HUDEP-2 (cell line): Measurements from ENCODE around the gene DCAF4.
A peak's percentile ranks its signal among the peaks of the same experiment; 100 is the strongest.

Source experiments
- DNase-seq, 76 experiments: peaks; one replicate each; lab custom pipeline; 2025; ENCODE audit not compliant: unreplicated experiment in 76 of 76; lab: John Stamatoyannopoulos, UW

DCAF4 gene, protein sequence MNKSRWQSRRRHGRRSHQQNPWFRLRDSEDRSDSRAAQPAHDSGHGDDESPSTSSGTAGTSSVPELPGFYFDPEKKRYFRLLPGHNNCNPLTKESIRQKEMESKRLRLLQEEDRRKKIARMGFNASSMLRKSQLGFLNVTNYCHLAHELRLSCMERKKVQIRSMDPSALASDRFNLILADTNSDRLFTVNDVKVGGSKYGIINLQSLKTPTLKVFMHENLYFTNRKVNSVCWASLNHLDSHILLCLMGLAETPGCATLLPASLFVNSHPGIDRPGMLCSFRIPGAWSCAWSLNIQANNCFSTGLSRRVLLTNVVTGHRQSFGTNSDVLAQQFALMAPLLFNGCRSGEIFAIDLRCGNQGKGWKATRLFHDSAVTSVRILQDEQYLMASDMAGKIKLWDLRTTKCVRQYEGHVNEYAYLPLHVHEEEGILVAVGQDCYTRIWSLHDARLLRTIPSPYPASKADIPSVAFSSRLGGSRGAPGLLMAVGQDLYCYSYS

DNA sequence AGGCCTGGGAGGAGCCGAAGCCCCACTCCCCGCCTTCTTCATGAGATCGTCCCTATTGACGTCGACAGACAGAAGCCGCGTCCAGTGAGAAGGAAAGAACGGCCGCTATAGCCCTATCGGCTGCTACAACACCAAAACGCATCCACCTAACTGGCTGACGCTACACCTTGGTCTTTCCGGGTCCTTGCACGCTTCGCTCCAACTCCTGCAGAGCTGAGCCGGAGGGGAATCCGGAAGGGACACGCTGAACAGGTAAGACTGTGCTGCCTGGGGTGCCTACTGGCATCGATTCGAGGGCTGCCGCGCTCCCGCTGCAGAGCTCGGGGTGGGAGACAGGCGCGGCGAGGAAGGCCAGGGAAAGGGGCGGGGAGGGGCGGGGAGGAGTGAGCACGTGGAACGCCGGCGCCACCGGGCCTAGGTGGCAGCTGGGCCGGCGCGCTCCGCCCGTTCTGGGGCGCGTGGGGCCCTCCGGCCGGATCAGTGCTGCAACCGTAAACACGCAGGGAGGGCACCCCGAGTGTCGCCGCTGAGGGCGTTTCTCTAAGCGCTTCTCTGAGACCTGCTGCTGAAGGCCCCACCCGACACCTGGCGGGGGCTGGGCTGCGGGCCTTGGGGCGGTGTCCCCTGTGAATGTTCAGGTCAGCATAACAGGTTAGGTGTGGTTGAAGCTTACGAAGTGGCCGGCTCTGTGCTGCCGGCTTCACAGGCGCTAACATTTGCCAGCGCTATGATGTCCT, at the start of gene DCAF4:
Gene DCAF4, plus strand, starts transcription at position 173 of the 737 bp plus-strand sequence. CDS start 11,515 bp downstream, outside the sequence.
- DNase-seq: peak; percentile 49 to 98 (median 93)

DNA sequence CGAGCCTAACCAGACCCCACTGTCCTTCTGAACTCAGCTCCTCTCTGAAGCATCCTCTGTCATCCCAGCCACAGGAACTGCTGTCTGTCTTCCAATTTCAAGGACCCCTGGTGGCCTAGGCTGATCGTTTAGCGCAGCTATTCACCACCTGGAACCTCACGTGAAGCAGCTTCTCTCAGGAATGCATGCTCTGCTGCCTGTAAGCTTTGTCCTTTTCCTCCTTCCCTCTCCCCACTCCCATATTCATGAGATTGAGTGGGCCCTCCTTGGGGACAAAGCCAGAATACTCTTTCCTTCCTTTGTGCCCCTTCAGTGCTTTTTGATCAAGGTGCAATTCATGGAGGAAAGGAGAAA, 49.6 kb upstream of the DCAF4 start:
- no peak for DNase-seq

DNA sequence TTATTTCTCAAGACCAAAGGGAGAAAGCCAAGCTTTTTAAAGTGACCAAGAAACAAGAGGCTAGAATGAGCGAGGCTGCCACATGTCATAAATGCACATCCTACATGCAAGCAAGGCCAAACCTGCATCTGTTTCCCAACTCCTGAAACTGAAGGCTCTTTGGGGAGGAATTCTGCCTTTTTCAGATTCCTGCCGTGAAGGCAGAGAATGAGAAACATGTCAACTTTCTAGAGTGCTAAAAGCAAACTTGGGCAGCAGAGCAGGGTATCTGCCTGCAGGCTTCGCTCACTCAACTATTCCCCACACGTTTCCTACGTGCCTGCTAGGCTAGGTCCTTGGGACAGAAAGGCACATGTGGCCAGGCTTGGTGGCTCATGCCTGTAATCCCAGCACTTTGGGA, 47.5 kb upstream of the DCAF4 start:
- no peak for DNase-seq

DNA sequence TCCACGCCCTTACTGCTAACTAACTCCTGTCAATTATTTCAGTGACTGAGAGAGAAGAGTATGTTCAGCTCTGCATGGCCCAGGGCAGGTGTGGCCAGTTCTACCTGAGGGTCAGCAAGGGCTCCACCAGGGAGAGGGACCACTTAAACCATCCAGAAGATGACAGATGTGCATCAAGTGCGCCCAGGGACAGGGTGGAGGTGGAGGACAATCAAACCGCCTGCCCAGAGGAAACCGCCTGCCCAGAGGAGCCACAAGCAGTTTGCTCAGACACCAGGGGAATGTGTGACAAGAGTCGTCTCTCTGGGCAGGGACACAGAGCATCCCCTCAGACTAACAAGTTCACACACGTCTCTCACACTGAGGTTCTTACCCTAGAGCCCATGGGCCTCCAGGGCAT, 46.8 kb upstream of the DCAF4 start:
- no peak for DNase-seq

DNA sequence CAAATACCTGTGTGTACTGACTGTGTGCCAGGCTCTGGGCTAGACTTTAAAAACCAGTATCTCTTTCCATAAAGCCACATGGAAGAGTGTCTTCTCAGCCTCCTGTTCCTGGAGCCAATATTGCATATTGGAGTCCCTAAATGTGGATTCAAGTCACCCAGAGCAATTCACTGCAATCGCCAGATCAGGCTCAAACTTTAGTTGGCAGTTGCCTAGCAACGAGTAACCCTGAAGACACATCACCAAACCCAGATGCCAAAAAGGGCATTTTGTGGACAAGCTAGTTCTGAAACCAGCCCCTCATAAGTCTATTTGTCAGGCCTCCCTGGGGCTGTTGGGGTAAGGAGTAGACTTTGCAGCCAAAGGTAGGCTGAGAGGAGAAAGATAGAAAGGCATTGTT, 46.1 kb upstream of the DCAF4 start:
- no peak for DNase-seq

DNA sequence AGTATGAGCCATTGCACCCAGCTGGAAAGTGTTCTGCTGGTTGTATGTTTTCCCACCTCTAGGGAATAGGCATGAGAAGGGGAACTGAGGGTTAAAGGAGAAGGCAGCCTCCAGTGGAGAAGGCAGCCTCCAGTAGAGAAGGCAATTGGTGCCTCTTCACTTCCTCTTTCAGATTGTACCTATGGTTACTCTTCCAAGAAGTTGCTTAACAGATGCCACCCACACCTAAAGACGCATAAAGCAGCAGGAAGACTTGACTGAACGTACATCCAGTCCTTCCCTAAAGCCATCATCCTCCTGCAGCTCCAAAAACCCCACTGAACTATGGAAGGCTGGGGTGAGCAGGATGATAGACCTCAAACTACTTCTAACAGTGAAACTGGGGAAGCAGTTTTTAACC, 45.4 kb upstream of the DCAF4 start:
- DNase-seq: peak in 9 of 76 experiments; percentile 8 to 28 (median 14)

DNA sequence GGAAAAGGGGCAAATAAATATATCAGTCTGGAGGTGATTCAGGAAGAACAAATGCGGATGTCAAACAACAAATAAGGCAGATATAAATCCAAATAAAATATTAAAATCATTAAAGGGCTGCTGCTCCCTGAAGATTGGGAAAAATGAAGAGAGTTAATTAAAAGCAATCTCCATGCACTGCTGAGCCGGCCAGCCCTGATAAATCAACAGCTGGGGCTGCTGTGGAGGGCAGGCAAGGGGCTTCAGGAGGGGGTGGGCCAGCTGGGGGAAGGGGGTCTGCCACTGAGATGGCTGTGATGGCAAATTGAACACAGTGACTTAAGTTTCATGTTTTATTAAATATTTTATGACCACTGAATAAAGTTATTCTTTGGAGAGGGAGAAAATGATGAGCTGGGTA, 44.7 kb upstream of the DCAF4 start:
- DNase-seq: no peak

DNA sequence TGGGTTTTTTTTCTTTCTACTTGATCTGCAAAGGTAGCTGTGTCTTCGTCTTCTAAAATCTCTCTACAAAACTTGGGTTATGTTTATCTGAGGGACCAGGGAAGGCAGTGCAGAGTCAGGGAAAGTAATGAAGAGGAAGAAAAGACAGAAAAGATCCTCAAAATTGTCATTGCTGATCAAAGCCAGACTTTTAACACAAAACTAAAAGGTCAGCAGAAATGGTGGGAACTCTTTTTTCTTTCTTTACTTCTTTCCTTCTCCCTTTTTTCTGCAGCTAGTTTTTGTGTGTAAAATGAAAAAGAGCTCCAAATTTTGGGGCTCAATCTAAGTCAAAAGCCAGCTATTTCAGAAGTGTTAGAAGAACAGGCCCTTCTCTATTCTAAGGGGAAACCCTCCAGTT, 44.2 kb upstream of the DCAF4 start:
- DNase-seq: no peak

DNA sequence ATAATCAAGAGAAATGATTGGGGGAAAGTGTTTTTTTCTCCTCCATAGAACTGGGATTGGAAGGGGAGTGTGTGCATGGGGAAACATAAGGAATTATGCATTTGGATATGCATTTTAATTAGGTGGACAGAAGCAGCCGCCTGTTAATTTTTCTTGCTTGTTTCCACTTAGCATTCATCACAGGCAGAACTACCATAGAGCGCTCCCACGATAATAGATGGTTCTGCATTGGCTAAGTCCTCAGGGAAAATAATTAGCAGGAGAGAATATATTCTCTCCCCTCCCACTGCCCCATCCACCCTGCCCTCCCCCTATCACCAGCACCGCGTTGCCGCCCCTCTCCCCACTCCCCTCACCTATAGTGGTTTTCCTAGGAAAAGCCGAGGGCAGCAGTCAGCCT, 43.8 kb upstream of the DCAF4 start:
- no peak for DNase-seq

DNA sequence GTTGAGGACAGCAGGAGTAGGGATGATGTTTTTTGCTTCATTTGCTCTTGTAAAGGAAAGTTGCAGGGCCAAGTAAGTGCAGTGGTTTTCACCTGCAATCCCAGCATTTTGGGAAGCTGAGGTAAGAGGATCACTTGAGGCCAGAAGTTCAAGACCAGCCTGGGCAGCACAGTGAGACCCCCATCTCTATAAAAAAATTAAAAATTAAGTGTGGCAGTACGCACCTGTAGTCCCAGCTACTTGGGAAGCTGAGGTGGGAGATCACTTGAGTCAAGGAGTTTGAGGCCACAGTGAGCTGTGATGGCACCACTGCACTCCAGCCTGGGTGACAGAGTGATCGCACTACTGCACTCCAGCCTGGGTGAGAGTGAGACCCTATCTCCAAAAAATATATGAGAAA, 43.2 kb upstream of the DCAF4 start:
- no peak for DNase-seq

DNA sequence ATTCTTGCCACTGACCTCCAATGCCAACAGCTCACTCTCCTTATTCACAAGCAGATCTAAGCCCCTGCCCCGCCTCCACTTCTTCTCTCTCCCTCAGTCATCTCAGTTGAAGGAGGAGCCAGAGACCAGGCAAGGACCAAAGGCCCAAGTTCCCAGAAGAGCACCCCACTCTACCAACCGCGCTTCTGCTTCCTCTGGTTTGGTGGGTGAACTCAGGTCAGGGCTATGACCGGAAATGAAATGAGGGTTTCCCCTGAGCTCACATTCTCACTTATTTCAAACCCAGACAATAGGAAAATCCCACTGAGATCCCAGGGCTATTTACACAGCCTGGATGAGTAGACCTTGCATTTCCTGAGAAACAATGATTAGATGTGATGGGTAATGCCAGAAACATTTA, 42.3 kb upstream of the DCAF4 start:
- peak in 1 of 76 experiments; percentile 52 for DNase-seq

DNA sequence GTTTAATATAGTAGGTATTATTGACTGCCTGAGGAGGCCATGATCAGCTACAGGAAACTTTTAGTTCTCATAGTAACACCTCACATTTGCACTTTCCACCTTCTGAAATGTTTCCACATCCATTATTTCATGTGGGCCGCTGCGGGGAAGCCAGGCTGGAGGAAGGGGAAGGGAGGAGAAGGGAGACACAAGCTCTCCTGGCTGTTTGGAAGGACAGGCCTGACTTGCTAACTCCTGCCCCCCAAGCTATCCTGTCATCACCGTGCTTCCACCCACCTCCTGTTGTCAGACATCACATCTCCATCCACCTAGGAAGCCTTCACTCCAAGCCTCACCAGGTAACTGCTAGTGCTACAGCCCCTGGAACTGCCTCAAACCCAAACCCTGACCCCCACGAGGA, 41.9 kb upstream of the DCAF4 start:
- no peak for DNase-seq

DNA sequence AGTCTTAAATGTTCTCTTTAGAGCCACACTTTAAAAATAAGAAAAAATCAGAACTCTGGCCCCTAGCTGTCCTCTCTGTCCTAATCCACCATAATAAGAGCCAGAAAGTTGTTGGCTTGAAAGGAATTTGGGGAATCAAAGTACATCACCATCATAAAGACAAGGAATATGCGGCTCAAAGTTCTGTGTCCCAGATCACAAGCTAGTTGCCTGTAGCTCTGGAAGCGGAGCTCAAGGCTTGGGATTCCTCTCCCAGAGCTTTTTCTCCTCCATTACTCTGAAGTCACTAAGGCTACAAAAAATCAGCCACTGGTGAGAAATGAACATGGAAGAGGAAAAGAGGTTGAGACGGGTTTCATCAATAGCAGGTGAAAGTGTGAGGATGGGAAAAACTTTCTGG, 38.8 kb upstream of the DCAF4 start:
- no peak for DNase-seq

DNA sequence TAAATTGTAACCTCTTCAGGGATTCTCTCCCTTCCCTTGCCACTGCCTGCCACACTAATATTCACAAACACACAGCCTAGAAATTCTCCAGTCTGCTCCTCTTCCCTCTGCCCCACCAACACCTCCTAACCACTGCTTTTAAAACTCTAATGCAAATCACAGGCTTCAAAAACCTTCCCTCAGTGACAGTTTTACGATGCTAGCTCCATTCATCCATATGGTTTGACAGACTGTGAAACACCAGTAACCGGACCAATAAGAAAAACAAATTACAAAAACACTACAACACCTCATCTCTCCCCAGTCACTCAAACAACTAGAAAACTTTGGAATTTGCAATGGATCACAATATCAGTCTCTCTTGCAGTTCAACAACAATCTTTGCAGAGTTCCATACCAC, 38.1 kb upstream of the DCAF4 start:
- DNase-seq: no peak

DNA sequence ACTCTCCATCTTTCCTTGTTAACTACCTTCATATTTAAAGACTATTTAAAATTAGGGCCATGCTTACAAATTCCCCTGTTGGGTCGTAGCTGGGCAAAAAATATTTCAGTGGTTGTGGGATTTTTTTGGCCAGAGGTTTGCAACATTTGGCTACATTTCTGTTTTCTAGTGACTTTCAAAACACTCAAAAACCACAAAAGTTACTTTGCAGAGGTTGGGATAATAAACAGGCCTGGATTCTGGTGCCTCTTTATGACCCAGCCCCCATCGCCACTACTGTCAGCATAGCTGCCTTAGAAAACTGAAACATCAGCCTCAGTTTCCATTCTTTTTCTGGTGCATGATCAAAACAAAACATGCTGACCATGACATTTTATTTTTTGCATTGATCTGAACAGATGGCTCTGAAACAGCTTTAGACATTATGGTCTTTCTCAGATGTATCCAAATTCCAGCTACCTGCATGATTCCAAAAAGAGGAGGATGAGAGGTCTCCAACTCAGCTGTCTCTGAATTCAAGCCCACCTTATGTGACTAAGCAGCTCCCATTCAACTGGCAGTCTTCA, 37.5 kb upstream of the DCAF4 start:
- DNase-seq: no peak

DNA sequence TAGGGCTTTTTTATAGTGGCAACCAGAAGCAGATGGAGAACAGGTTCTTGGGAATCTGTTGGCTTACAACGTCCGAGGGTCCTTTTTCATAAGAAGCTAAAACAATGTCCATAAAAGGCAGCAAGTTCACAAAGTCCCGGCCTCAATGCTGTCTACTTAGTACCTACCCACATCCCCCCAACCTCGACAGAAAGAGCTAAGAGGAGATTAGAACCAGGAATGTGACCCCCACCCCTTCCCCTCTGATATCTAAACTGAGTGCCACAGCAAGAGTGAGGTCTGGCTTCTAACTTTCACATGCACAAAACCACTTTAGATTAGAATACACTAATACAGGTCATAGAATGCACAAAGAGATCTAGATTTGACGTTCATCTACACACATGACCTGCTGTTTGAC, 36.9 kb upstream of the DCAF4 start:
- DNase-seq: no peak

DNA sequence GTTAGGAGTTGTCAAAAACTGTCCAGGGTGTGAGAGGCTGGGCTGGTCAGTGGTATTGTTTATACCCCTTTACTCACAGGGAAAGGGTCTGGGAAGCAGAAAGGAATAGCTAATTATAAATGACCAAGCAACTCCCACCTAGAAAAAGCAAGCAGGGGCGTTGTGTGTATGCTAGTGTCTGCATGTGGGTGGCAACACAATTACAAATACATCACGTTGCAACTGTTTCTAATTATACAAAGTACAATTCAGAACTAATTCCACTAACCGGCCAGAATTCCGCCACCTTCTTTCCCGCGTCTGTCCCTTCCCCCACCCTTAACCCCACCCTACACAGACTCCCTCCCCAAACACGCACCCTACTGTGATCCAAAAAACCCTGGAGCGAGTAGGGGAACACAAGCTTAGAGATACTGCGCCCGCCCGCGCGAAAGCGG, 34.6 kb upstream of the DCAF4 start:
- peak in 2 of 76 experiments; percentile 11 to 24 for DNase-seq

DNA sequence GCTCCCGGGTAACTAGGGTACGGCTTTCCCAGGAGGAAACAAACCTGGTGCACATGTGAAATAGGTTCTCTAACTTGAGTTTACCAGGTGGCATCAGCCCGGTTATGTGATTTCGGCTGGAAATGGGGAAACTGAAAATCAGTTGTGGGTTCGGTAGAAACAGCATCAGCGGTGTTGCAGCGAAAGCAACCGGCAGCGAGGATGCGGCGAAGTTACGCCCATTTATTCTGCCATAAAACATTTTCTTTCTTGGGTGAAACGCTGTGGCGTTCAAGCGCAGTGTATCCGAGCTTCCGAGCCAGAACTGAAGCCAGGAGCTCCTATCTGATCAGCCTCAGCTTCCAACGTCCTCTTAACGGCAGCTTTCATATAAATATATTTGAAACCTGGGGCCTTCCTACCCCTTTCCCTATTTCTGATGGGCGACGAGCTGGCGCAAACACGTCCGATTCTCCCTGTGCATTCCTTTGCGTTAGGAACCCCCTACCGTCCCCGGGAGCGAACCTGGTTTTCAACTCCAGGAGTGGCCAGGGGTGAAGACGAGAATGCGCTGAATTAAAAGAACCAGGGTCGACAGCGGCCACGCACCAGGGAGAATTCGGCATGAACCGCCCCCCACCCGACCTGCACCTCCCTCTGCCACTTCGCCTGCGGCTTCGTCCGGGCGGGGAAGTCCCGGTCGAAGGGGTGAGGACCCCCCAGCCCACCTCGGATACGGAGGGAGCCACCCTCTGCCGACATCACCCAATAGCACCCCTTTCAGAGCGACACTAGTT, 34.0 kb upstream of the DCAF4 start:
- peak in 21 of 76 experiments; percentile 6 to 52 (median 20) for DNase-seq

DNA sequence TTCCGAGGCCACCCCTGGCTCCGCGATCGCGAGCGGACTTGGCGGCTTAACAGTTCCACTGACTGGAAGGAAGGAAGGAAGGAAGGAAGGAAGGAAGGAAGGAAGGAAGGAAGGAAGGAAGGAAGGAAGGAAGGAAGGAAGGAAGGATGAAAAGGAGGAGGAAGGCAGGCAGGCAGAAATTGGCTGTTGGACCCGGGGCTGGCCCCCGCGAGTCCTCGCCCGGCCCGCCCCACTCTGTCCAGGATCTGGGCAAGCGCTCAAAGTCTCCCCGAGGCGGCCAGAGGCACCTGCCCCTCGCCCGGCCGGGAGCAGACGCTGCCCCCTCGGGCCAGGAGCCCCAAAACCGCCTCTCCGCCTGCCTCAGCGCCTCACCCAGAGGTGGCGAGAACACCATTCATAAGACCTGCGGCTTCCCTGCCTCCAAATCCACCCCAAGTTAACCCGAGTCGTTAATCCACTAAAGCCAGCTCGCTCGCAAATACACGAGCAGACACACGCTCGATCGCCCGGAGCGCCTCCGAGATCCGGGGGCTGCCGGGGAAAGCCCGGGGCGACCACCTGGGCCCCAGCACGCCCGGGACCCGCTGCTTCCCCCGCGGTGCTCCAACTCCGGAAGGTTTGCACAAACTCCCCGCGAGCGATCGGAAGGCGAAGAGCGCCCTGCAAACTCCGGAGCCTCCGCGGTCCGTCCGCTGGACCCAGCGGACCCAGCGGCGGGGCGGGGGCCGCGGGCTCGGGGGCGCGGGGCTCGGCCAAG, 33.2 kb upstream of the DCAF4 start:
- peak in 26 of 76 experiments; percentile 2 to 61 (median 24) for DNase-seq
